Ureter (tissue), 1 donor: ENCODE data around the gene RAP2A. TPM values are rescaled to one million over a fixed set of nuclear protein-coding genes. Genes with fewer than 3 reads are reported as not detected.
A peak's percentile ranks its signal among the peaks of the same experiment; 100 is the strongest.

ENCODE experiments used
- DNase-seq: peaks from one replicate; pipeline ENCODE4 v3.0.0-alpha.2; 2020; ENCODE audit warnings: low spot score
- total RNA-seq: library from RNA; stranded (reverse); gene quantifications from one replicate; pipeline ENCODE4 v1.2.4, GENCODE V29; 2023
- donor health status: DM: yes; HTN: yes; CAD: no.

The RAP2A gene
- total RNA-seq, 1 donor from 2014 or later: 15.1 TPM

GRCh38 chr13:97422118-97423054, 11.6 kb upstream of the RAP2A start:
- no peak for DNase-seq

- no peak for DNase-seq
Measured at GRCh38 chr13:97423300-97424045, 10.5 kb upstream of the RAP2A start.

DNA sequence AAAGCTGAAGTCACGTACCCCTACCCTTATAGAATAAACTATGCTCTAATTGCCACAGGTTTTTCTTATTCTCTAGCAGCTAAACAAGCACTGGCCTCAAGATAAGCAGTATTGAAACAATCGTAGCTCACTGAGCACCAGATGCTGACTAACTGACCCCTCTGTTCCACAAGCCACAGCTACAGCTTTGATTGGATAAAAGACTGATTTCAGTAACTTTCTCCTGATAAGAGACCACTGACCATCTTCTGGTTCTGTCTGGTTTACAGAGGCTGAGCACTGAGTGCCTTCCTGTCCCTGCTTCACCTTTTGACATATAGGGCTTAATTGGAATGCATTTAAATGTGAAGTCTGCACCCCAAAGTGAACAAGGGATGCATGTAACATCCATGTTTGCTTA, 8.4 kb upstream of the RAP2A start:
- DNase-seq: no peak

DNA sequence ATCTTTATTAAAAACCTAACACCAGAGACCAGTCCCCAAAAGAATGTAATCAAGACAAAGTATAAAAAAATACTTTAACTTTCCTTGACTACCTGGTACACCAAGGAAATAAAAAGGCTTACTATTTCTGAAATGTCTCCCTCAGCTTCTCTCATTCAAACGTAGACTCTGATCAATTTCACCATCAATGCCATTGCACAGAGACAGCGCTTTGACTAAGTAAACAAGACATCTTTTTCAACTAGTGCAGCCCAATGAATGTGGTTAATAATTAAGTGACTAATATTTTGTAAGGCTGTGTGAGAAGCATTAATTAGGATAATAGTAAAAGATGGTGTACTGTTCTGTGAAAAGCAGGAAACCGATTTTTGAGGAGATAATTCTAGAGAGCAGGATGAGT, 7.3 kb upstream of the RAP2A start:
- no peak for DNase-seq

DNA sequence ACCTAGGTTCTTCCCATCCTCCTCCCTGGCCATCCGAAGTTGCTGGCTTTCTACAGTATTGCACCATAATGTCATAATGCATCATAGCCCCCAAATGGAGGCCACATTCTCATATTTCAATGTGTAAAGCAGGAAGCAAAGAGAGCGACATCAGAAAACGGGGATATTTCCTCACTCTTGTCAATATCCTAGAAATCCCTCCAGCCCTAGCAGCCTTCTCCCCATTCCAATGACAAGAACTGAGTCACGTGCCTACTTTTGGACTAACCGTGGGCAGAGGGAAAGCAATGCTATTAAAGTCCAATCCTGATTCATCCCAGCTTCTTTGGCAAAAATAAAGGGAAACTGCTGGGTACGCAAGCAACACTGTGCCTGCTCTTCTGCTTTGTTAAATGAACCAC, 4.3 kb upstream of the RAP2A start:
- no peak for DNase-seq

GRCh38 chr13:97430296-97430695, 3.7 kb upstream of the RAP2A start:
- no peak for DNase-seq

DNA sequence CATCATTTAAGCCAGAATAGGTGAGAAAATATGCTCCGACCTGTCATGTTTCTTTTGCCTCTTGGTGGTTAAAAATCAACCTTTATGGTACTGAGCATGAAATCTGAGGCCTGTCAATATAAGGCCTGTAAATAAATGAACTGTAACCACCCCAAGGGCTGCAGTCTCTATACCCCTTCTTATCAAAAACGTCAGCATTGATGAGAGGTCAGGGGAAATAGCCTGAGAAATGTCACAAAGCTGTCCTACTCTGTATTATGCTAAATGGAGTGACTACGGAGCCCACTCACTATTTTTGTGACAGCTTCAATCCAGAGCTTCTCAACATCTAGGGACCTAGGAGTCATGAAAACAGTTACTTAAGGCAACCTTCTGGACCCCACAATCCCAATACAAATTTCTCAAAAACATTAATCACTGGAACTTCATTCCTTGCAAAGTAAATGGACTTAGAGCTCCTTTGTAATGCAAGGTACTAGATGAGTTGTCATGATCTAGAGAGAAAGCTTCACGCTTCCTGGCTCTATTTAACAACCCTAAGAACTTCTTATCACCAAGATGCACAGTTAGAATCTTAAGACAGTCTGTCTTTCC, 2.7 kb upstream of the RAP2A start:
- no peak for DNase-seq

- no peak for DNase-seq
Measured at GRCh38 chr13:97432232-97432916, 1.6 kb upstream of the RAP2A start.

DNA sequence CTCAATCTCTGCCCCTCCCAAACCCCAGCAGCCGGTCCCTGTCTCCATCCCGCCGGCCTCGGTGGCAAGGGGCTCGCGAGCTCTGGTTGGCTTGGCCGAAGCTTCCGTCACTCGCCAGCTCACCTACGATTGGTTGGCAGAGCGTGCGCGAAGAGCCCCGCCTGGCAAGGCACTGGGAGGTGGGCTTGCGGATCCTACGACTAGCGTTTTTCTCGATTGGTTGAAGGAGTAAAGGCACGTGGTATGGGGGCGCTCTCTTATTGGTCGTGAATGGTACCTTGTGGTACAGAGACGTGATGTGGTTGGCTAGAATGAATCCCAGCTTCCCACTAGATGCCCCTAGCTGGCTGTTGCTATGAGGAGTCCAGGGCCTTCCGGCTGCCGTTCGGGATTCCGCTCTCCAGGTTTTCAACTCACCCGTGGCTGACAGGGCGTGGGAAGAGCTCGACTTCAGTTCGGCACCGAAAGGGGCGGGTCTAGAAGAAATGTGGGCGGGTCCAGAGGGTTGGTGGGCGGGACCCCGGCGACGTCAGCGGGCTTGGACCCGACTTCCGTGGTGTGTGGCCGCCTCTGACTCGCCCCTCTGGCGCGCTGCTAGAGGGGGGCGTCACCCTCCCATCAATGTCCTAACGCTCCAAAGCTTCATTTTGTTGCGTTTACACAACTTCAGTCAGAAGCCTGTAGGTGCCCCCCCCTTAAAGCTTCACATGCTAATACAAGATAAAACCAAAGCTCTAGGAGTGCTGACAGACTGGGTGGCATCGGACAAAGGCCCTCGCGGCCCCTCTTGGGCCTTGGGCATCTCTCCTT, 847 bp upstream of the RAP2A start:
- DNase-seq: peak; percentile 99

GRCh38 chr13:97434397-97435201, 630 bp downstream of the RAP2A start:
- peak; percentile 57 for DNase-seq

- DNase-seq: no peak
Measured at GRCh38 chr13:97435323-97435722, 1.4 kb downstream of the RAP2A start.

DNA sequence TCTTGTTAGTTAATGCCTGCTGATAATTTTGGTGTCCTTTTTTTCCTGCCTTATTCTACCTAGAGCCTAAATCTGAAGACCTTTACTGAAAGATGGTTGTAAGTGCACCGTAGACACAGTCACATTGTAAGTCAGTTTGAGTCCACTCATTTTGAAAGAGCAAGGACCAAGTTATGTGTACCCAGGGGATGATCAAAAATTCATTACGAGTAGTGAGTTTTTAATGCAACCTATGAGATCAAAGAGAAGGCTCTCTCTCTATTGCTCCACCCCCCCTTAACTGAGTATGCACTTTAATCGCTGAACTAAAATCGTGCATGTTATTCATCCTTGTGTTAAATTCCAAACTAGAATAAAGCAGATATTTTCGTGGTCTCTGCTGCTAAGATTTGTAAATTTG, 1.8 kb downstream of the RAP2A start:
- no peak for DNase-seq

DNA sequence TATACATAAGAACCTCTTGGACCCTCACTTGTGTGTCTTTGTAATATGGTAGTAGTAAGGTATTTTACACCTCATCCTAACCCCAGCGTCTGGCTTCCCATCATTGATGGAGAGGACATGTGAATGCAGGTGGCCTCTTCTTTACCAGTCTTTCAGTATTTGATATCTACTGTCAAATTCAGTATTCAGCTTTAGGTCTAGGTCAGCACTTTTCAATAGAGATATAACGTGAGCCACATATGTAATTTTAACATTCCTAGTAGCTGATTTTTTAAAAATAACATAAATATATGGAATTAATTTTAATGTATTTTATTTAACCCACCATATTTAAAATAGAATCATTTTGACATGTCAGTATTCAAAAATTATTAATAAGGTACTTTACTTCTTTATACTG, 2.9 kb downstream of the RAP2A start:
- no peak for DNase-seq

DNA sequence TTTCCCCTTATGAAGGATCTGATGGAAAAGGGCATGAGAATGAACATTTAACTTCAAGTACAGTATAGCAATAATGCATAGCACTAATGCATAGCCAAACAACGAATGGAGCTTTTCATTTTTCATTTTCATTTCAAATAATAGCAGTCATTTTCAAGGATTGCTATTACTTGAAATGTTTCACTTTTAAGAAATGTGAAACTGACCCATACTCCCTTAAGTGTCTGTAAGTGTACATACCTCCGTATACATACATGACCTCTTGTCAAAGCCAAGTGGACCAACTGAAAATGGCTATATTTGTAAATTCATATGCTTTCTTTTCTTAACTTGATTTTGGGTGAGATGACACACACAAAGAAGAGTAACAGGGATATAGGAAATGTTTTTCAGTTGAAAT, 3.8 kb downstream of the RAP2A start:
- no peak for DNase-seq

- no peak for DNase-seq
Measured at GRCh38 chr13:97438856-97439595, 5.1 kb downstream of the RAP2A start.

GRCh38 chr13:97440598-97441170, 6.7 kb downstream of the RAP2A start:
- no peak for DNase-seq

GRCh38 chr13:97441368-97441767, 7.4 kb downstream of the RAP2A start:
- no peak for DNase-seq

GRCh38 chr13:97445522-97446187, 11.7 kb downstream of the RAP2A start:
- no peak for DNase-seq

DNA sequence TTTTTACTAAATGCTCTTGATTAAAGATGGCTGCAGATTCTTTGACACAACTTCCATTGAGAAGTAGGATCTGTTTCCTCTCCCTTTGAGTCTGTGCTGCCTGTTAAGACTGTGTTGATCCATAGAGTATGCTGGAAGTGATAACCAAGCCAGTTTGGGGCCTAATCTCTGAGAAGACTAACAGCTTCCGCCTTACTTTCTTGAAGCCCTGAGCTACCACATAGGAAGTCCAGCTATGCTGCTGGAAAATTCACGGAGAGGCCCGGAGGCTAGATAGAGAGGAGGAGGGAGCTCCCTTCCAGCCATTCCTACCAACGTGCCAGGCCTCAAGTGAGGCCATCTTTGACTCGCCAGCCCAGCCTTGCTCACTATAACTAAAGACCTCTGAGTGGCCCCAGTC, 12.5 kb downstream of the RAP2A start:
- no peak for DNase-seq
